SU-DHL-6 (cell line): ENCODE data around the gene PIAS2.

Experiments used
- CTCF ChIP-seq: fragments of 200-600 bp; sonication (generic); IDR thresholded peaks from one replicate; pipeline ENCODE4 v1.5.1; 2017; ENCODE audit warnings: antibody characterized with exemption, mild to moderate bottlenecking, low read length, moderate library complexity; ENCODE audit not compliant: insufficient read depth, poor library complexity, severe bottlenecking
- EZH2phosphoT487 ChIP-seq: fragments of 200-600 bp; sonication (generic), shearing (Covaris generic); conservative IDR thresholded peaks from 2 replicates; pipeline ENCODE4 v1.6.1; 2018; ENCODE audit warnings: mild to moderate bottlenecking, antibody characterized with exemption, low read length, moderate library complexity, mixed read lengths

GRCh38 chr18:46891742-46892214 is 25.5 kb downstream of the PIAS2 start:
- TF ChIP-seq CTCF (no peak), EZH2phosphoT487 (no peak)
